ENCODE results near the gene CPNE1.
"Not testable (repeated sequence)": the region's sequence is repeated elsewhere in the genome, so short reads cannot be mapped to it uniquely, and the experiment has no call there.

CPNE1 gene

GRCh38 chr20:35698298-35699126, 33.8 kb upstream of the CPNE1 start:
- DNase-seq (ENCODE audit: low spot score), result peak; percentile 31

GRCh38 chr20:35697696-35698297, 33.1 kb upstream of the CPNE1 start:
- DNase-seq (ENCODE audit: low spot score), result no peak

- DNase-seq (ENCODE audit: low spot score), result no peak
Observed at GRCh38 chr20:35695978-35696377, 31.3 kb upstream of the CPNE1 start.

- DNase-seq (ENCODE audit: low spot score), result no peak
Observed at GRCh38 chr20:35695245-35695749, 30.6 kb upstream of the CPNE1 start.

GRCh38 chr20:35690265-35690664, 25.6 kb upstream of the CPNE1 start:
- no peak for DNase-seq (ENCODE audit: low spot score)

GRCh38 chr20:35686872-35687271, 22.2 kb upstream of the CPNE1 start:
- not testable (repeated sequence) for DNase-seq (ENCODE audit: low spot score)

- not testable (repeated sequence) for DNase-seq (ENCODE audit: low spot score)
Observed at GRCh38 chr20:35685368-35685767, 20.7 kb upstream of the CPNE1 start.

GRCh38 chr20:35681960-35682359, 17.3 kb upstream of the CPNE1 start:
- DNase-seq (ENCODE audit: low spot score), result no peak

- DNase-seq (ENCODE audit: low spot score), result no peak
Observed at GRCh38 chr20:35680452-35681183, 15.9 kb upstream of the CPNE1 start.

- DNase-seq (ENCODE audit: low spot score), result no peak
Observed at GRCh38 chr20:35674921-35675320, 10.2 kb upstream of the CPNE1 start.

- no peak for DNase-seq (ENCODE audit: low spot score)
Observed at GRCh38 chr20:35673884-35674283, 9.2 kb upstream of the CPNE1 start.

- DNase-seq (ENCODE audit: low spot score), result no peak
Observed at GRCh38 chr20:35669681-35670080, 5.0 kb upstream of the CPNE1 start.

- DNase-seq (ENCODE audit: low spot score), result no peak
Observed at GRCh38 chr20:35669221-35669620, 4.5 kb upstream of the CPNE1 start.

GRCh38 chr20:35665949-35666288, 1.2 kb upstream of the CPNE1 start:
- DNase-seq (ENCODE audit: low spot score), result no peak

- DNase-seq (ENCODE audit: low spot score), result peak; percentile 27
Observed at GRCh38 chr20:35663516-35664465, 909 bp downstream of the CPNE1 start.

GRCh38 chr20:35662551-35662950, 2.1 kb downstream of the CPNE1 start:
- DNase-seq (ENCODE audit: low spot score), result no peak

GRCh38 chr20:35661908-35662307, 2.8 kb downstream of the CPNE1 start:
- DNase-seq (ENCODE audit: low spot score), result no peak

- DNase-seq (ENCODE audit: low spot score), result no peak
Observed at GRCh38 chr20:35661053-35661452, 3.6 kb downstream of the CPNE1 start.

- DNase-seq (ENCODE audit: low spot score), result no peak
Observed at GRCh38 chr20:35660122-35660937, 4.4 kb downstream of the CPNE1 start.

GRCh38 chr20:35657271-35657670, 7.4 kb downstream of the CPNE1 start:
- DNase-seq (ENCODE audit: low spot score), result no peak

- DNase-seq (ENCODE audit: low spot score), result no peak
Observed at GRCh38 chr20:35654415-35654814, 10.3 kb downstream of the CPNE1 start.

Data from hepatic stellate cell (primary cell).